HG02870 (cell line): ENCODE results near the gene PNMA1.

Experiments
- ATAC-seq: cut with Tn5 transposase; IDR thresholded peaks from one replicate; pipeline ENCODE4 v1.9.1; 2021; ENCODE audit warnings: mild to moderate bottlenecking, moderate library complexity; ENCODE audit not compliant: unreplicated experiment

Gene PNMA1

GRCh38 chr14:73739174-73739898 lies 25.2 kb upstream of the PNMA1 start:
- no peak for ATAC-seq

GRCh38 chr14:73738518-73739173 lies 24.5 kb upstream of the PNMA1 start:
- no peak for ATAC-seq

- no peak for ATAC-seq
Observed at GRCh38 chr14:73736842-73737241, 22.7 kb upstream of the PNMA1 start.

GRCh38 chr14:73732006-73732405 lies 17.8 kb upstream of the PNMA1 start:
- ATAC-seq: no peak

GRCh38 chr14:73731111-73731510 lies 16.9 kb upstream of the PNMA1 start:
- ATAC-seq: no peak

- ATAC-seq: no peak
Observed at GRCh38 chr14:73729556-73730265, 15.5 kb upstream of the PNMA1 start.

GRCh38 chr14:73728717-73729330 lies 14.6 kb upstream of the PNMA1 start:
- ATAC-seq: no peak

GRCh38 chr14:73727166-73727565 lies 13.0 kb upstream of the PNMA1 start:
- no peak for ATAC-seq

GRCh38 chr14:73726025-73726961 lies 12.1 kb upstream of the PNMA1 start:
- no peak for ATAC-seq

- no peak for ATAC-seq
Observed at GRCh38 chr14:73725116-73726024, 11.2 kb upstream of the PNMA1 start.

GRCh38 chr14:73724696-73725095 lies 10.5 kb upstream of the PNMA1 start:
- no peak for ATAC-seq

GRCh38 chr14:73723797-73724661 lies 9.8 kb upstream of the PNMA1 start:
- no peak for ATAC-seq

- ATAC-seq: no peak
Observed at GRCh38 chr14:73723406-73723796, 9.2 kb upstream of the PNMA1 start.

GRCh38 chr14:73722581-73722980 lies 8.4 kb upstream of the PNMA1 start:
- no peak for ATAC-seq

GRCh38 chr14:73721101-73721821 lies 7.1 kb upstream of the PNMA1 start:
- ATAC-seq: no peak

- ATAC-seq: no peak
Observed at GRCh38 chr14:73720636-73721035, 6.5 kb upstream of the PNMA1 start.

- ATAC-seq: no peak
Observed at GRCh38 chr14:73719791-73720190, 5.6 kb upstream of the PNMA1 start.

- no peak for ATAC-seq
Observed at GRCh38 chr14:73719361-73719760, 5.2 kb upstream of the PNMA1 start.
